Measurements from ENCODE around the gene ARHGAP25. TPM values are rescaled to one million over a fixed set of nuclear protein-coding genes. Genes with fewer than 3 reads are reported as not detected.

The ARHGAP25 gene
- total and polyA plus RNA-seq, 10 of the 15 experiments (the other 5 are each of a cell fraction or from before 2014, with no cell fraction given), result 0.15 to 1.0 (median 0.46) TPM

- TF ChIP-seq, protein P1, sequence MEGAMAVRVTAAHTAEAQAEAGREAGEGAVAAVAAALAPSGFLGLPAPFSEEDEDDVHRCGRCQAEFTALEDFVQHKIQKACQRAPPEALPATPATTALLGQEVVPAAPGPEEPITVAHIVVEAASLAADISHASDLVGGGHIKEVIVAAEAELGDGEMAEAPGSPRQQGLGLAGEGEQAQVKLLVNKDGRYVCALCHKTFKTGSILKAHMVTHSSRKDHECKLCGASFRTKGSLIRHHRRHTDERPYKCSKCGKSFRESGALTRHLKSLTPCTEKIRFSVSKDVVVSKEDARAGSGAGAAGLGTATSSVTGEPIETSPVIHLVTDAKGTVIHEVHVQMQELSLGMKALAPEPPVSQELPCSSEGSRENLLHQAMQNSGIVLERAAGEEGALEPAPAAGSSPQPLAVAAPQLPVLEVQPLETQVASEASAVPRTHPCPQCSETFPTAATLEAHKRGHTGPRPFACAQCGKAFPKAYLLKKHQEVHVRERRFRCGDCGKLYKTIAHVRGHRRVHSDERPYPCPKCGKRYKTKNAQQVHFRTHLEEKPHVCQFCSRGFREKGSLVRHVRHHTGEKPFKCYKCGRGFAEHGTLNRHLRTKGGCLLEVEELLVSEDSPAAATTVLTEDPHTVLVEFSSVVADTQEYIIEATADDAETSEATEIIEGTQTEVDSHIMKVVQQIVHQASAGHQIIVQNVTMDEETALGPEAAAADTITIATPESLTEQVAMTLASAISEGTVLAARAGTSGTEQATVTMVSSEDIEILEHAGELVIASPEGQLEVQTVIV (IDR thresholded peaks at IDR 0.05; ENCODE audit: borderline replicate concordance, partially characterized antibody), result no peak
- no peak for TF ChIP-seq PRDM15 (CRISPR knock-in tag; IDR thresholded peaks at IDR 0.05)
- TF ChIP-seq, protein P2, sequence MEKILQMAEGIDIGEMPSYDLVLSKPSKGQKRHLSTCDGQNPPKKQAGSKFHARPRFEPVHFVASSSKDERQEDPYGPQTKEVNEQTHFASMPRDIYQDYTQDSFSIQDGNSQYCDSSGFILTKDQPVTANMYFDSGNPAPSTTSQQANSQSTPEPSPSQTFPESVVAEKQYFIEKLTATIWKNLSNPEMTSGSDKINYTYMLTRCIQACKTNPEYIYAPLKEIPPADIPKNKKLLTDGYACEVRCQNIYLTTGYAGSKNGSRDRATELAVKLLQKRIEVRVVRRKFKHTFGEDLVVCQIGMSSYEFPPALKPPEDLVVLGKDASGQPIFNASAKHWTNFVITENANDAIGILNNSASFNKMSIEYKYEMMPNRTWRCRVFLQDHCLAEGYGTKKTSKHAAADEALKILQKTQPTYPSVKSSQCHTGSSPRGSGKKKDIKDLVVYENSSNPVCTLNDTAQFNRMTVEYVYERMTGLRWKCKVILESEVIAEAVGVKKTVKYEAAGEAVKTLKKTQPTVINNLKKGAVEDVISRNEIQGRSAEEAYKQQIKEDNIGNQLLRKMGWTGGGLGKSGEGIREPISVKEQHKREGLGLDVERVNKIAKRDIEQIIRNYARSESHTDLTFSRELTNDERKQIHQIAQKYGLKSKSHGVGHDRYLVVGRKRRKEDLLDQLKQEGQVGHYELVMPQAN (conservative IDR thresholded peaks at IDR 0.05), result no peak
- TF ChIP-seq IRF3 (IDR thresholded peaks at IDR 0.05), result no peak
- no peak for TF ChIP-seq NRF1 (conservative IDR thresholded peaks at IDR 0.05; ENCODE audit: low read depth, low read length)
- peak; percentile 88 for TF ChIP-seq CBX5 (IDR thresholded peaks at IDR 0.05; ENCODE audit: low read depth)
- TF ChIP-seq, protein P3, sequence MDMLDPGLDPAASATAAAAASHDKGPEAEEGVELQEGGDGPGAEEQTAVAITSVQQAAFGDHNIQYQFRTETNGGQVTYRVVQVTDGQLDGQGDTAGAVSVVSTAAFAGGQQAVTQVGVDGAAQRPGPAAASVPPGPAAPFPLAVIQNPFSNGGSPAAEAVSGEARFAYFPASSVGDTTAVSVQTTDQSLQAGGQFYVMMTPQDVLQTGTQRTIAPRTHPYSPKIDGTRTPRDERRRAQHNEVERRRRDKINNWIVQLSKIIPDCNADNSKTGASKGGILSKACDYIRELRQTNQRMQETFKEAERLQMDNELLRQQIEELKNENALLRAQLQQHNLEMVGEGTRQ (IDR thresholded peaks at IDR 0.05; ENCODE audit: borderline replicate concordance, low read depth, low read length), result peak; percentile 56; the same call in 1 of the 2 replicates
- TF ChIP-seq ATF7 (IDR thresholded peaks at IDR 0.05; ENCODE audit: low read depth), result peak; percentile 65; the same call in 1 of the 2 replicates
- no peak for TF ChIP-seq TAF1 (IDR thresholded peaks at IDR 0.05; ENCODE audit: borderline replicate concordance, low read depth, low read length)
- TF ChIP-seq TCF3 (IDR thresholded peaks at IDR 0.05; ENCODE audit: borderline replicate concordance, insufficient read depth, low read depth, low read length), result peak; percentile 67; the same call in 1 of the 2 replicates
- no peak for TF ChIP-seq POLR2AphosphoS5 (IDR thresholded peaks at IDR 0.05; ENCODE audit: low read length)
- no peak for TF ChIP-seq CHD4 (IDR thresholded peaks at IDR 0.05)
- no peak for TF ChIP-seq BRCA1 (IDR thresholded peaks at IDR 0.05; ENCODE audit: low read depth, low read length)
- TF ChIP-seq WRNIP1 (IDR thresholded peaks at IDR 0.05; ENCODE audit: borderline replicate concordance, low read depth, low read length), result no peak
- TF ChIP-seq NFXL1 (IDR thresholded peaks at IDR 0.05; ENCODE audit: borderline replicate concordance), result no peak
- TF ChIP-seq TCF7 (IDR thresholded peaks at IDR 0.05; ENCODE audit: borderline replicate concordance), result peak; percentile 21; the same call in 1 of the 2 replicates
- TF ChIP-seq CEBPB (IDR thresholded peaks at IDR 0.05; ENCODE audit: borderline replicate concordance in 1 of 2, low read depth in 2 of 2, low read length in 2 of 2), result peak; percentile 30 to 84; a peak in 3 of 4 replicates
Measured at GRCh38 chr2:68689553-68690537, 44.8 kb upstream of the ARHGAP25 start (continued).

All from GM12878 (cell line).